ENCODE data around the gene MACF1.
"Not testable (repeated sequence)": the region's sequence is repeated elsewhere in the genome, so short reads cannot be mapped to it uniquely, and the experiment has no call there.

Gene MACF1

GRCh38 chr1:39204441-39205081 is at the start of gene MACF1:
Gene MACF1 (plus strand): TSS chr1:39204695. CDS start chr1:39205023, 328 bp downstream.
- no peak for DNase-seq (ENCODE audit: low read depth in 2 of 2)

- no peak for DNase-seq (ENCODE audit: low read depth in 2 of 2)
These were observed 47.2 kb upstream of the MACF1 start for GRCh38 chr1:39157304-39157703.

- no peak for DNase-seq (ENCODE audit: low read depth in 2 of 2)
These were observed 46.0 kb upstream of the MACF1 start for GRCh38 chr1:39158327-39159086.

GRCh38 chr1:39159224-39160036 is 45.1 kb upstream of the MACF1 start:
- DNase-seq (ENCODE audit: low read depth in 2 of 2): no peak

GRCh38 chr1:39160703-39161102 is 43.8 kb upstream of the MACF1 start:
- no peak for DNase-seq (ENCODE audit: low read depth in 2 of 2)

- DNase-seq (ENCODE audit: low read depth in 2 of 2): not testable (repeated sequence)
These were observed 42.7 kb upstream of the MACF1 start for GRCh38 chr1:39161811-39162210.

- DNase-seq (ENCODE audit: low read depth in 2 of 2): no peak
These were observed 41.0 kb upstream of the MACF1 start for GRCh38 chr1:39163469-39163868.

GRCh38 chr1:39164256-39164655 is 40.2 kb upstream of the MACF1 start:
- no peak for DNase-seq (ENCODE audit: low read depth in 2 of 2)

GRCh38 chr1:39165049-39165448 is 39.4 kb upstream of the MACF1 start:
- DNase-seq (ENCODE audit: low read depth in 2 of 2): no peak

- DNase-seq (ENCODE audit: low read depth in 2 of 2): no peak
These were observed 39.0 kb upstream of the MACF1 start for GRCh38 chr1:39165488-39165887.

GRCh38 chr1:39167632-39168209 is 36.8 kb upstream of the MACF1 start:
- no peak for DNase-seq (ENCODE audit: low read depth in 2 of 2)

- no peak for DNase-seq (ENCODE audit: low read depth in 2 of 2)
These were observed 36.0 kb upstream of the MACF1 start for GRCh38 chr1:39168301-39169080.

GRCh38 chr1:39170731-39171667 is 33.5 kb upstream of the MACF1 start:
- no peak for DNase-seq (ENCODE audit: low read depth in 2 of 2)

GRCh38 chr1:39173119-39173994 is 31.1 kb upstream of the MACF1 start:
- DNase-seq (ENCODE audit: low read depth in 2 of 2): no peak

GRCh38 chr1:39173995-39174380 is 30.5 kb upstream of the MACF1 start:
- DNase-seq (ENCODE audit: low read depth in 2 of 2): no peak

GRCh38 chr1:39174390-39175081 is 30.0 kb upstream of the MACF1 start:
- no peak for DNase-seq (ENCODE audit: low read depth in 2 of 2)

- DNase-seq (ENCODE audit: low read depth in 2 of 2): no peak
These were observed 26.8 kb upstream of the MACF1 start for GRCh38 chr1:39177706-39178105.

- no peak for DNase-seq (ENCODE audit: low read depth in 2 of 2)
These were observed 25.7 kb upstream of the MACF1 start for GRCh38 chr1:39178541-39179431.

Measured in activated CD8-positive, alpha-beta memory T cell treated with anti-CD3 and anti-CD28 coated beads for 4 hours (primary cell).